HCT116 (cell line): ENCODE data around the gene PYDC1.

Experiments used
- CBX3 ChIP-seq: IDR thresholded peaks from 2 replicates; pipeline ENCODE4 v1.6.1; 2012; ENCODE audit warnings: low read depth
- CEBPB ChIP-seq: IDR thresholded peaks from 2 replicates; pipeline ENCODE4 v1.6.1; 2012; ENCODE audit warnings: low read depth
- EZH2 ChIP-seq: fragments of 200-600 bp; sonication (generic); IDR thresholded peaks from 2 replicates; pipeline ENCODE4 v1.6.1; 2017; ENCODE audit warnings: antibody characterized with exemption, mixed run types
- EZH2phosphoT487 ChIP-seq: fragments of 200-600 bp; IDR thresholded peaks from 2 replicates; pipeline ENCODE4 v1.6.1; 2018; ENCODE audit warnings: antibody characterized with exemption, borderline replicate concordance
- JUND ChIP-seq: IDR thresholded peaks from 2 replicates; pipeline ENCODE4 v1.6.1; 2012
- POLR2A ChIP-seq: IDR thresholded peaks from 2 replicates; pipeline ENCODE4 v1.7.0; 2011; ENCODE audit warnings: borderline replicate concordance; ENCODE audit not compliant: insufficient read depth, insufficient read length; ENCODE audit errors: extremely low read depth
- SIN3A ChIP-seq: IDR thresholded peaks from 2 replicates; pipeline ENCODE4 v1.6.1; 2012; ENCODE audit warnings: low read depth
- SP1 ChIP-seq: IDR thresholded peaks from 2 replicates; pipeline ENCODE4 v1.6.1; 2012; ENCODE audit warnings: low read depth
- TCF7L2 ChIP-seq: IDR thresholded peaks from 2 replicates; pipeline ENCODE4 v1.7.0; 2011; ENCODE audit warnings: borderline replicate concordance, inconsistent platforms; ENCODE audit not compliant: insufficient read depth, insufficient read length; ENCODE audit errors: extremely low read depth
- TF ChIP-seq, protein P1 (sequence below), 3 experiments: fragments of 200-600 bp in 1 of 3; sonication (generic) in 1 of 3; IDR thresholded peaks in 2 of 3; conservative IDR thresholded peaks in 1 of 3; 2 replicates each; pipeline ENCODE4 v1.5.1; 2012 to 2017; ENCODE audit warnings: low read depth in 2 of 3, low read length in 2 of 3, antibody characterized with exemption in 1 of 3, borderline replicate concordance in 1 of 3, control low read depth in 1 of 3, mild to moderate bottlenecking in 1 of 3, mixed read lengths in 1 of 3, mixed run types in 1 of 3, moderate library complexity in 1 of 3; ENCODE audit not compliant: insufficient read depth in 1 of 3
- TF ChIP-seq, protein P2 (sequence below): IDR thresholded peaks from 2 replicates; pipeline ENCODE4 v1.6.1; 2011; ENCODE audit warnings: mild to moderate bottlenecking, low read length, moderate library complexity; ENCODE audit not compliant: insufficient replicate concordance; ENCODE audit errors: extremely low read depth

DNA sequence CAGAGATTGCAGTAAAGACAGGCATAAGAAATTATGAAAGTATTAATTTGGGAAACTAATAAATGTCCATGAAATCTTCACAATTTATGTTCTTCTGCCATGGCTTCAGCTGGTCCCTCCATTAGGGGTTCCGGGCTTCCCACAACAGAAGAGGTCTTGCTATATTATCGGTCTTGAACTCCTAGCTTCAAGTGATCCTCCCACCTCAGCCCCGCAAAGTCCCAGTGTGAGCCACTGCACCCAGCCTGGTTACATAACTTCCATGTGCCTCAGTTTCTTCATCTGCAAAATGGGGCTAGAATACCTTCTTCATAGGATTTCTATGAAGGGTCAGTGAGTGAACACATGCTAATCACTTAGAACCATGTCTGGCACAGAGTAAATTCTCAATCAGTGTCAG is 29.4 kb upstream of the PYDC1 start:
- TF ChIP-seq, protein P1, sequence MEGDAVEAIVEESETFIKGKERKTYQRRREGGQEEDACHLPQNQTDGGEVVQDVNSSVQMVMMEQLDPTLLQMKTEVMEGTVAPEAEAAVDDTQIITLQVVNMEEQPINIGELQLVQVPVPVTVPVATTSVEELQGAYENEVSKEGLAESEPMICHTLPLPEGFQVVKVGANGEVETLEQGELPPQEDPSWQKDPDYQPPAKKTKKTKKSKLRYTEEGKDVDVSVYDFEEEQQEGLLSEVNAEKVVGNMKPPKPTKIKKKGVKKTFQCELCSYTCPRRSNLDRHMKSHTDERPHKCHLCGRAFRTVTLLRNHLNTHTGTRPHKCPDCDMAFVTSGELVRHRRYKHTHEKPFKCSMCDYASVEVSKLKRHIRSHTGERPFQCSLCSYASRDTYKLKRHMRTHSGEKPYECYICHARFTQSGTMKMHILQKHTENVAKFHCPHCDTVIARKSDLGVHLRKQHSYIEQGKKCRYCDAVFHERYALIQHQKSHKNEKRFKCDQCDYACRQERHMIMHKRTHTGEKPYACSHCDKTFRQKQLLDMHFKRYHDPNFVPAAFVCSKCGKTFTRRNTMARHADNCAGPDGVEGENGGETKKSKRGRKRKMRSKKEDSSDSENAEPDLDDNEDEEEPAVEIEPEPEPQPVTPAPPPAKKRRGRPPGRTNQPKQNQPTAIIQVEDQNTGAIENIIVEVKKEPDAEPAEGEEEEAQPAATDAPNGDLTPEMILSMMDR (IDR thresholded peaks at IDR 0.05 in 2 of 3, conservative IDR thresholded peaks at IDR 0.05 in 1 of 3; ENCODE audit: borderline replicate concordance in 1 of 3, insufficient read depth in 1 of 3, low read depth in 2 of 3, low read length in 2 of 3): no peak
- TF ChIP-seq EZH2phosphoT487: no peak
- TF ChIP-seq POLR2A: no peak
- no peak for TF ChIP-seq SP1
- TF ChIP-seq JUND: no peak
- TF ChIP-seq EZH2: no peak
- TF ChIP-seq CEBPB: no peak
- TF ChIP-seq, protein P2, sequence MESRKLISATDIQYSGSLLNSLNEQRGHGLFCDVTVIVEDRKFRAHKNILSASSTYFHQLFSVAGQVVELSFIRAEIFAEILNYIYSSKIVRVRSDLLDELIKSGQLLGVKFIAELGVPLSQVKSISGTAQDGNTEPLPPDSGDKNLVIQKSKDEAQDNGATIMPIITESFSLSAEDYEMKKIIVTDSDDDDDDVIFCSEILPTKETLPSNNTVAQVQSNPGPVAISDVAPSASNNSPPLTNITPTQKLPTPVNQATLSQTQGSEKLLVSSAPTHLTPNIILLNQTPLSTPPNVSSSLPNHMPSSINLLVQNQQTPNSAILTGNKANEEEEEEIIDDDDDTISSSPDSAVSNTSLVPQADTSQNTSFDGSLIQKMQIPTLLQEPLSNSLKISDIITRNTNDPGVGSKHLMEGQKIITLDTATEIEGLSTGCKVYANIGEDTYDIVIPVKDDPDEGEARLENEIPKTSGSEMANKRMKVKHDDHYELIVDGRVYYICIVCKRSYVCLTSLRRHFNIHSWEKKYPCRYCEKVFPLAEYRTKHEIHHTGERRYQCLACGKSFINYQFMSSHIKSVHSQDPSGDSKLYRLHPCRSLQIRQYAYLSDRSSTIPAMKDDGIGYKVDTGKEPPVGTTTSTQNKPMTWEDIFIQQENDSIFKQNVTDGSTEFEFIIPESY: no peak
- TF ChIP-seq CBX3: no peak
- no peak for TF ChIP-seq TCF7L2
- no peak for TF ChIP-seq SIN3A
